Erythroblast (primary cell): ENCODE results near the gene RPL3.
A peak's percentile ranks its signal among the peaks of the same experiment; 100 is the strongest.

Experiments used
- DNase-seq, 2 experiments: peaks; one replicate each; lab custom pipeline; 2025; lab: John Stamatoyannopoulos, UW
- GATA1 ChIP-seq: IDR thresholded peaks from 2 replicates; pipeline ENCODE4 v1.6.1; 2011; ENCODE audit warnings: low read depth, mild to moderate bottlenecking, control low read depth, low read length, moderate library complexity
- POLR2A ChIP-seq: IDR thresholded peaks from 2 replicates; pipeline ENCODE4 v1.6.1; 2011; ENCODE audit warnings: mild to moderate bottlenecking, low read length

The RPL3 gene

GRCh38 chr22:39319284-39320022, at the start of gene RPL3:
Gene RPL3, minus strand, starts transcription at chr22:39319623. Its CDS starts 26 bp downstream, at chr22:39319597.
- TF ChIP-seq GATA1 (no peak), POLR2A (peak; percentile 99)
- peak; percentile 99 to 100 for DNase-seq

DNA sequence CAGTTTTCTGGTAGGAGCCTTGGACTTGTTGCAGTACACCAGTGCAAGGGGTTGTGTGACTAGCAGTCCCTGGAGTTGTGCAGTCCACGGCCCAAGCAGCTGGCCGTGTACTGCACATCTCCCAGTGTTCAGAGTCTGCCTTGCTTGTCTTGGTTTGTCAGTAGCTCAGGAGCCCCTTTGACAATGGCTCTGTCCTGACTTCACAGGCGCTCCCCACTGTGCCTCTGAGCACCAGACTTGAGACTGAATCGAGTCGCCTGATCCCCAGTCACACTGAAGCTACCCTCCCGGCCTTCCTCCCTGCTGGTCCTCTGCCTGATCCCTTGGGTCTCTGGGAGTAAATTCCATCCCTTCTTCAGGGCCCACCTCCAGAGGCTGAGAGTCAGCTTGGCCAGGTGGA, 49.8 kb upstream of the RPL3 start:
- TF ChIP-seq POLR2A: no peak
- no peak for TF ChIP-seq GATA1
- DNase-seq: no peak

- DNase-seq: peak; percentile 48 to 61
- TF ChIP-seq GATA1: no peak
- TF ChIP-seq POLR2A: no peak
These were observed 49.1 kb upstream of the RPL3 start for GRCh38 chr22:39368461-39368911.

DNA sequence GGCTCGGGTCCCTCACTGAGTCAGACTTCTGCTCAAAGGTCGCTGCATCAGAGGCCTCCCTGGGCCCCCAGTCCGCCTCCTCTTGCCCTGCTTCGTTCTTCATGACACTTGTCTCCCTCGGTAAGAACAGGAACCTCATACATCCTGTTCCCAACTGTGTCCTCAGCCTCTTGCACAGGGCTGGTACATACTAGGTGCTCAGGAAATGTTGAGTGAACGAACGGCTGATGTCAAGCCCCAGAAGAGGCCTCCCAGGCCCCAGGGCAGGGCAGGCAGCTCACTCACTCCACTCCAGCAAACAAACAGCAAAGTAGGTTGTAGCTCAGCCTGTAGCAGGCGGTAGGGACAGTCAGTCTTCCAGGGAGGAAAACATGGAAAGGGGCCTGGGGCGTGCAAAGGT, 47.6 kb upstream of the RPL3 start:
- TF ChIP-seq POLR2A (no peak), GATA1 (no peak)
- no peak for DNase-seq

- TF ChIP-seq POLR2A (peak; percentile 24), GATA1 (no peak)
- DNase-seq: no peak
These were observed 46.0 kb upstream of the RPL3 start for GRCh38 chr22:39365492-39365780.

DNA sequence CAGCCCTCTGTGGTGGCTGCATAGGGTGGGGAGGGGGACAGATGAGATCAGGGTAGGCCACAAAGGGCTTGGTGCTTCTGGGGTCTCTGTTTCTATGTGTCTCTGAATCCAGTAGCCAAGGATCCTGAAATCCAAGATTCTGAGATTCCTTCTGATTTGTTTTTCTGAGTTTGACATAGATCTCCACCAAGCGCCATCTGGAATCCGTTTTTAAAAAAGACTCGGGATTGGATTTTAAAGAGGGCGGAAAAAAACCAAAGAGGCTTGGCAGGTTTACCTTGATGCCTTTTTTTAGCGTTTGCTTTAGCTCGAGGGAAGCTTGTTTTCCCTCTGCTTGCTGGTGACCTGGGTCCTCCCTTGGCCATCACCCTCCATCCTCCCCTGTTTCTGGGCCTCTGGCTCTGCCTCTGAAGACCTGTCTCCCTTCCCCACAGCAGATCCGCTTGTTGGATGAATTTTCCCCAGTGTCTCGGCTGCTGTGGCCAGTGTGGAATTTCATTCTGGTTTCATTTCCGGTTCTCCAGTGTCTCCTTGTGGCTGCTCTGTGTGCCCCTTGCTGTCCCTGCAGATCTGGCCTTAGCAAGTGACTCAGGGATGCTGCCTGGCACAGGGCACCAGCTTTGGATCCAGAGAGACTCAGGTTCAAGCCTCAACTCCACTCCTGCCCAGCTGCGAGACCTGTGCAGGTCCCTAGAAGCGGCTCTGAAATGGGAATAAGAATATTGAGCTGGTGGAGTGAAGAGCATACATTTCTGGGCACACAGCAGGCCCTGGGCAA, 45.5 kb upstream of the RPL3 start:
- DNase-seq: peak in 1 of 2 experiments; percentile 36
- TF ChIP-seq POLR2A (no peak), GATA1 (no peak)

DNA sequence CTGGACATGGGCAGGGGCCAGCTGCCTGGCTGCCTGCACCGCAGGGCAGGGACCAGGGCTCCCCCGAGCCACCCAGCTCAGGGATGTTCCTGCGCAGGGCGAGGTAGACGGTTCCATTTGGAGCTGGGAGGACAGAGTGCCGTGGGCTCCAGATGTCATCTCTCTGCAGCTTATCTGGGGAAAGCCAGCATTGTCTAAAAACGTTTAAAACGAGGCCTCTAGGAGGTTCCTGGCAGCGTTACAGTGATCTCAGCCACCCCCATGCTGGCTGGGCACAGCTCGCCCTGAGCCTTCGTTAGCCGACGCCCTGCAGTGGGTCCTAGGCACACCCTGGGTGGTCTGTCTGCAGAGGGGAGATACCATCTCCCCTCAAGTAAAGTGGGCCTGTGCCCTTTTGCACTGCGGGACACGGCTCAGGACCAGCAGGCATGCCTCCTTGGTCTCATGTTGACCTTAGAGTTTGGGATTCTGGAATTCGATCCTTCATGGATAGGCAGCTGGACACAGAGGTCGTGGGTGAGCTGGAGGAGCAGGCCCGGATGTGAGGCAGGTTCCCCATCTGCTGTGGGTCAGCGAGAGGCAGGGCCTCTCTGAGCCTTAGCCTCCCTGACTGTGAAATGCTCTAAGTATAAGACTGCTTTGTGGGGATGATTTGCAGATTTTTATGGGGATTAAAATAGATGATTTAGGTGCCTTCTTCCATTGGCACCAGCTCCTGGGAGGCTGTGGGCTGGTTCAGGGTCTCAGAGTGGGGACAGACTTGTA, 44.5 kb upstream of the RPL3 start:
- peak; percentile 88 to 97 for DNase-seq
- TF ChIP-seq POLR2A (peak; percentile 85), GATA1 (no peak)

DNA sequence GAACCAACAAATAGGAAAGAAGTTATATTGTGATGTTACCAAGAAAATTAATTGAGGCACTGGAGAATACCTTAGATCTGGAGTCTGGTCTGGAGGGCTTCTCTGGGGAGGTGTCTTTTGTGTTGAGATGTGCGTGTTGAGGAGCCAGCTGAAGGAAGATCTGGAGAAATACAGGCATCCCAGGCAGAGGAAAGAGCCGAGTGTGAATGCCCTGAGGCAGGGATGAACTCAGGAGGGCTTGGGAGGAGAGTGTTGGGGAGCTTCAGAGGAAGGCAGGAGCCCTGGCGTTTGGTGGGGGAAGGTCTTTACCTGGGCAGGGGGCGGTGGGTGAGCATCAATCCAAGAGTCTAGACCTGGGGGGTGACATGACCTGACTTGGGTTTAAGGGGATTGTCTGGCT, 43.5 kb upstream of the RPL3 start:
- no peak for TF ChIP-seq POLR2A
- no peak for TF ChIP-seq GATA1
- peak in 1 of 2 experiments; percentile 51 for DNase-seq

- peak; percentile 45 to 48 for DNase-seq
- TF ChIP-seq GATA1: no peak
- TF ChIP-seq POLR2A: no peak
These were observed 42.8 kb upstream of the RPL3 start for GRCh38 chr22:39362271-39362670.

DNA sequence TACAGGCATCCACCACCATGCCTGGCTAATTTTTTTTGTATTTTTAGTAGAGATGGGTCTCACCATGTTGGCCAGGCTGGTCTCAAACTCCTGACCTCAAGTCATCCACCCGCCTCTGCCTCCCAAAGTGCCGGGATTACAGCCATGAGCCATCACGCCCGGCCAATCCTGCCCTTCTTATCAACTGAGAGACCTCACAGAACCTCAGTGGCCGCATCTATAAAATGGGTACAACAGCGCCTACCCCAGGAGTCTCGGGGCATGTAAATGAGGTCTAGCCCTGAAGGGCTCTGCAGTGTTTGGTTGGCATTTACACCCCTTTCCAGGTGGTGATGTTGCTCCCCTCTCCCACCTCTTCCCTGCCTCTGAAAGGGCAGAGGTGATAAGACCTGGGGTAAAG, 42.1 kb upstream of the RPL3 start:
- TF ChIP-seq POLR2A: no peak
- no peak for TF ChIP-seq GATA1
- DNase-seq: peak in 1 of 2 experiments; percentile 27

GRCh38 chr22:39360674-39361413, 41.4 kb upstream of the RPL3 start:
- TF ChIP-seq POLR2A: no peak
- TF ChIP-seq GATA1: no peak
- DNase-seq: no peak

DNA sequence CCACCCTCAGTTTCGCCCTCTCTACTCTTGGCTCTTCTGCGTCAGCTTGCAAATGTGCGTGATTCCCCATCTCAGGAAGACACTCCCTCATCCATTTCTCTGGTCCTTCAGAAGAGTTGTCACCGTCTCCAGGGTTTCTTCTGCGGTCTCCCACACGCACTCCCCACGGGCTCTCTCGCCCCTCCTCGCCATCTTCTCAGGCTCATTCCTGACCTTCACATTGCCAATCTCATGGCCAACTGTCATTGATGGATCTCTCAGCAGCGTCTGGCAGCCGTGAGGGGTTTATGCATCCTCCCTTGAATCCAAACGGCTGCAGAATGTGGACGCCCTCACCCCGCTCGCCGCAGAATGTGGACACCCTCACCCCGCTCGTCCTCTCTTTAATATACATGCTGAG, 40.8 kb upstream of the RPL3 start:
- TF ChIP-seq POLR2A (no peak), GATA1 (no peak)
- no peak for DNase-seq

- no peak for DNase-seq
- no peak for TF ChIP-seq POLR2A
- TF ChIP-seq GATA1: no peak
These were observed 40.3 kb upstream of the RPL3 start for GRCh38 chr22:39359659-39360195.
